CD4-positive, alpha-beta T cell treated with Interleukin-6 for 4 hours (primary cell): ENCODE data around the gene OR8B8.
"Not testable (repeated sequence)": the region's sequence is repeated elsewhere in the genome, so short reads cannot be mapped to it uniquely, and the experiment has no call there.

Experiments used
- DNase-seq: peaks from one replicate; pipeline ENCODE4 v3.0.0-alpha.2; 2020; ENCODE audit warnings: mixed read lengths

The OR8B8 gene

GRCh38 chr11:124445646-124446150 lies at the start of gene OR8B8:
Gene OR8B8, minus strand, starts transcription at chr11:124445696. Its CDS starts 4,611 bp downstream, at chr11:124441085.
- no peak for DNase-seq

- DNase-seq, result no peak
Observed at GRCh38 chr11:124493016-124493655, 47.6 kb upstream of the OR8B8 start.

GRCh38 chr11:124483422-124483821 lies 37.9 kb upstream of the OR8B8 start:
- no peak for DNase-seq

- DNase-seq, result no peak
Observed at GRCh38 chr11:124482362-124483147, 37.1 kb upstream of the OR8B8 start.

GRCh38 chr11:124481365-124482323 lies 36.1 kb upstream of the OR8B8 start:
- DNase-seq, result no peak

GRCh38 chr11:124479561-124479960 lies 34.1 kb upstream of the OR8B8 start:
- no peak for DNase-seq

GRCh38 chr11:124475265-124475664 lies 29.8 kb upstream of the OR8B8 start:
- no peak for DNase-seq

GRCh38 chr11:124474779-124475178 lies 29.3 kb upstream of the OR8B8 start:
- no peak for DNase-seq

GRCh38 chr11:124474079-124474478 lies 28.6 kb upstream of the OR8B8 start:
- no peak for DNase-seq

GRCh38 chr11:124473476-124473875 lies 28.0 kb upstream of the OR8B8 start:
- DNase-seq, result no peak

GRCh38 chr11:124470561-124471227 lies 25.2 kb upstream of the OR8B8 start:
- no peak for DNase-seq

- DNase-seq, result no peak
Observed at GRCh38 chr11:124467381-124467927, 22.0 kb upstream of the OR8B8 start.

- no peak for DNase-seq
Observed at GRCh38 chr11:124465368-124465767, 19.9 kb upstream of the OR8B8 start.

- no peak for DNase-seq
Observed at GRCh38 chr11:124463990-124464389, 18.5 kb upstream of the OR8B8 start.

GRCh38 chr11:124463324-124463723 lies 17.8 kb upstream of the OR8B8 start:
- no peak for DNase-seq

- no peak for DNase-seq
Observed at GRCh38 chr11:124460459-124460858, 15.0 kb upstream of the OR8B8 start.

- not testable (repeated sequence) for DNase-seq
Observed at GRCh38 chr11:124459379-124459778, 13.9 kb upstream of the OR8B8 start.

GRCh38 chr11:124454552-124454951 lies 9.1 kb upstream of the OR8B8 start:
- DNase-seq, result no peak

GRCh38 chr11:124446916-124447315 lies 1.4 kb upstream of the OR8B8 start:
- no peak for DNase-seq

GRCh38 chr11:124442847-124443246 lies 2.6 kb downstream of the OR8B8 start:
- DNase-seq, result no peak

- DNase-seq, result no peak
Observed at GRCh38 chr11:124442442-124442841, 3.1 kb downstream of the OR8B8 start.

- DNase-seq, result no peak
Observed at GRCh38 chr11:124441519-124441918, 4.0 kb downstream of the OR8B8 start.
